ENCODE measurements around the gene ASTL.

ASTL gene

GRCh38 chr2:96111823-96112500, 26.3 kb downstream of the ASTL start:
- no peak overlapping the region for H3K27ac ChIP-seq (replicated peaks)
- H3K4me3 ChIP-seq (replicated peaks; ENCODE audit: insufficient read depth, low read length): no peak overlapping the region
- TF ChIP-seq POLR2AphosphoS5 (IDR thresholded peaks at IDR 0.05; ENCODE audit: low read depth) (no peak), GABPA (IDR thresholded peaks at IDR 0.05; ENCODE audit: low read depth) (no peak), REST (IDR thresholded peaks at IDR 0.05; ENCODE audit: insufficient replicate concordance, low read depth) (no peak), SPI1 (IDR thresholded peaks at IDR 0.05; ENCODE audit: borderline replicate concordance, low read depth) (no peak)
- TF ChIP-seq, protein P1, sequence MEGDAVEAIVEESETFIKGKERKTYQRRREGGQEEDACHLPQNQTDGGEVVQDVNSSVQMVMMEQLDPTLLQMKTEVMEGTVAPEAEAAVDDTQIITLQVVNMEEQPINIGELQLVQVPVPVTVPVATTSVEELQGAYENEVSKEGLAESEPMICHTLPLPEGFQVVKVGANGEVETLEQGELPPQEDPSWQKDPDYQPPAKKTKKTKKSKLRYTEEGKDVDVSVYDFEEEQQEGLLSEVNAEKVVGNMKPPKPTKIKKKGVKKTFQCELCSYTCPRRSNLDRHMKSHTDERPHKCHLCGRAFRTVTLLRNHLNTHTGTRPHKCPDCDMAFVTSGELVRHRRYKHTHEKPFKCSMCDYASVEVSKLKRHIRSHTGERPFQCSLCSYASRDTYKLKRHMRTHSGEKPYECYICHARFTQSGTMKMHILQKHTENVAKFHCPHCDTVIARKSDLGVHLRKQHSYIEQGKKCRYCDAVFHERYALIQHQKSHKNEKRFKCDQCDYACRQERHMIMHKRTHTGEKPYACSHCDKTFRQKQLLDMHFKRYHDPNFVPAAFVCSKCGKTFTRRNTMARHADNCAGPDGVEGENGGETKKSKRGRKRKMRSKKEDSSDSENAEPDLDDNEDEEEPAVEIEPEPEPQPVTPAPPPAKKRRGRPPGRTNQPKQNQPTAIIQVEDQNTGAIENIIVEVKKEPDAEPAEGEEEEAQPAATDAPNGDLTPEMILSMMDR (IDR thresholded peaks at IDR 0.05; ENCODE audit: insufficient read depth, low read length): no peak
- peaks cover 7% of the 10 kb centered on the region for H3K27me3 ChIP-seq (ENCODE audit: insufficient read depth, poor library complexity, severe bottlenecking)
- DNase-seq (ENCODE audit: low read depth in 1 of 2, low spot score in 1 of 2): no peak

DNA sequence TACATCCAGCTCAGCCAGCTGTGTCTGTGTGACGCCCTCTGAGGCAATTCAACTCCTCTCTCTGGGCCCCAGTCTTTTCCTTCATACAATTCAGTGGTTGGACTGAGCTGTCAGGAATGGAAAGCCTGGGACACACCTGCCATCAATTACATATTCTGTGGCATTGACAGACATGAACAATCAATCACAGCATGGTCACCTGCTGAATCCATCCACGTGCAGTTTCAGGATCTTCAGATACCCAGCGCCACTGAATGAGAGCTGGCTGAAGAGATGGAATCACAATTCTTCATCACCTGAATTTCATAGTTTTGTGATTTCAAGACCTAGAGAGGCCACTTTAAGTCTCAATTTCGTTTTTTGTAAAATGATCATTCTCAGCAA, 27.1 kb downstream of the ASTL start:
- no peak for DNase-seq (ENCODE audit: low read depth in 1 of 2, low spot score in 1 of 2)
- Histone ChIP-seq H3K27ac (replicated peaks) (no peak overlapping the region), H3K27me3 (ENCODE audit: insufficient read depth, poor library complexity, severe bottlenecking) (peaks cover 5% of the 10 kb centered on the region), H3K4me3 (replicated peaks; ENCODE audit: insufficient read depth, low read length) (no peak overlapping the region)
- TF ChIP-seq, protein P1 (IDR thresholded peaks at IDR 0.05; ENCODE audit: insufficient read depth, low read length): no peak
- TF ChIP-seq SPI1 (IDR thresholded peaks at IDR 0.05; ENCODE audit: borderline replicate concordance, low read depth) (no peak), REST (IDR thresholded peaks at IDR 0.05; ENCODE audit: insufficient replicate concordance, low read depth) (no peak), POLR2AphosphoS5 (IDR thresholded peaks at IDR 0.05; ENCODE audit: low read depth) (no peak), GABPA (IDR thresholded peaks at IDR 0.05; ENCODE audit: low read depth) (no peak)

- TF ChIP-seq REST (IDR thresholded peaks at IDR 0.05; ENCODE audit: insufficient replicate concordance, low read depth) (no peak), SPI1 (IDR thresholded peaks at IDR 0.05; ENCODE audit: borderline replicate concordance, low read depth) (no peak), GABPA (IDR thresholded peaks at IDR 0.05; ENCODE audit: low read depth) (no peak), POLR2AphosphoS5 (IDR thresholded peaks at IDR 0.05; ENCODE audit: low read depth) (no peak)
- TF ChIP-seq, protein P1 (IDR thresholded peaks at IDR 0.05; ENCODE audit: insufficient read depth, low read length): no peak
- H3K4me3 ChIP-seq (replicated peaks; ENCODE audit: insufficient read depth, low read length): no peak overlapping the region
- peaks cover 2% of the 10 kb centered on the region for H3K27me3 ChIP-seq (ENCODE audit: insufficient read depth, poor library complexity, severe bottlenecking)
- H3K27ac ChIP-seq (replicated peaks): no peak overlapping the region
- no peak for DNase-seq (ENCODE audit: low read depth in 1 of 2, low spot score in 1 of 2)
Observed at GRCh38 chr2:96110621-96111256, 27.6 kb downstream of the ASTL start.

All from HL-60 (cell line).